ENCODE data around the gene SNRPE.
"Not testable (repeated sequence)": the region's sequence is repeated elsewhere in the genome, so short reads cannot be mapped to it uniquely, and the experiment has no call there.

The SNRPE gene

GRCh38 chr1:203861379-203862184 is at the start of gene SNRPE:
Gene SNRPE, plus strand, starts transcription at chr1:203861599. Its CDS starts 61 bp downstream, at chr1:203861660.
- no peak for TF ChIP-seq ZNF274 (IDR thresholded peaks at IDR 0.05; ENCODE audit: low read depth, low read length)
- H3K4me3 ChIP-seq (ENCODE audit: low read length), result peak within 1 kb of the TSS; percentile 98

GRCh38 chr1:203813581-203814341 is 47.6 kb upstream of the SNRPE start:
- no peak for TF ChIP-seq ZNF274 (IDR thresholded peaks at IDR 0.05; ENCODE audit: low read depth, low read length)
- no peak overlapping the region for H3K4me3 ChIP-seq (ENCODE audit: low read length)

- H3K4me3 ChIP-seq (ENCODE audit: low read length), result no peak overlapping the region
- no peak for TF ChIP-seq ZNF274 (IDR thresholded peaks at IDR 0.05; ENCODE audit: low read depth, low read length)
These were observed 43.0 kb upstream of the SNRPE start for GRCh38 chr1:203818399-203818798.

- TF ChIP-seq ZNF274 (IDR thresholded peaks at IDR 0.05; ENCODE audit: low read depth, low read length), result no peak
- H3K4me3 ChIP-seq (ENCODE audit: low read length), result no peak overlapping the region
These were observed 38.1 kb upstream of the SNRPE start for GRCh38 chr1:203823306-203823705.

GRCh38 chr1:203826175-203826574 is 35.2 kb upstream of the SNRPE start:
- TF ChIP-seq ZNF274 (IDR thresholded peaks at IDR 0.05; ENCODE audit: low read depth, low read length), result no peak
- no peak overlapping the region for H3K4me3 ChIP-seq (ENCODE audit: low read length)

- TF ChIP-seq ZNF274 (IDR thresholded peaks at IDR 0.05; ENCODE audit: low read depth, low read length), result no peak
- H3K4me3 ChIP-seq (ENCODE audit: low read length), result no peak overlapping the region
These were observed 33.4 kb upstream of the SNRPE start for GRCh38 chr1:203828002-203828401.

GRCh38 chr1:203828503-203828902 is 32.9 kb upstream of the SNRPE start:
- no peak for TF ChIP-seq ZNF274 (IDR thresholded peaks at IDR 0.05; ENCODE audit: low read depth, low read length)
- H3K4me3 ChIP-seq (ENCODE audit: low read length), result no peak overlapping the region

GRCh38 chr1:203829247-203829646 is 32.2 kb upstream of the SNRPE start:
- not testable (repeated sequence) for H3K4me3 ChIP-seq (ENCODE audit: low read length)

GRCh38 chr1:203835476-203835875 is 25.9 kb upstream of the SNRPE start:
- no peak overlapping the region for H3K4me3 ChIP-seq (ENCODE audit: low read length)

GRCh38 chr1:203839081-203839480 is 22.3 kb upstream of the SNRPE start:
- H3K4me3 ChIP-seq (ENCODE audit: low read length), result no peak overlapping the region
- TF ChIP-seq ZNF274 (IDR thresholded peaks at IDR 0.05; ENCODE audit: low read depth, low read length), result no peak

More at GRCh38 chr1:203835476-203835875, 25.9 kb upstream of the SNRPE start:
- no peak for TF ChIP-seq ZNF274 (IDR thresholded peaks at IDR 0.05; ENCODE audit: low read depth, low read length)

- no peak for TF ChIP-seq ZNF274 (IDR thresholded peaks at IDR 0.05; ENCODE audit: low read depth, low read length)
- H3K4me3 ChIP-seq (ENCODE audit: low read length), result no peak overlapping the region
These were observed 21.1 kb upstream of the SNRPE start for GRCh38 chr1:203840208-203840808.

GRCh38 chr1:203842559-203842876 is 18.9 kb upstream of the SNRPE start:
- TF ChIP-seq ZNF274 (IDR thresholded peaks at IDR 0.05; ENCODE audit: low read depth, low read length), result no peak
- H3K4me3 ChIP-seq (ENCODE audit: low read length), result no peak overlapping the region

GRCh38 chr1:203843435-203843834 is 18.0 kb upstream of the SNRPE start:
- TF ChIP-seq ZNF274 (IDR thresholded peaks at IDR 0.05; ENCODE audit: low read depth, low read length), result no peak
- H3K4me3 ChIP-seq (ENCODE audit: low read length), result no peak overlapping the region

GRCh38 chr1:203853112-203853511 is 8.3 kb upstream of the SNRPE start:
- not testable (repeated sequence) for H3K4me3 ChIP-seq (ENCODE audit: low read length)

GRCh38 chr1:203858055-203858454 is 3.3 kb upstream of the SNRPE start:
- H3K4me3 ChIP-seq (ENCODE audit: low read length), result no peak overlapping the region
- no peak for TF ChIP-seq ZNF274 (IDR thresholded peaks at IDR 0.05; ENCODE audit: low read depth, low read length)

All from GM08714 (cell line).